GM21515 (cell line): Measurements from ENCODE around the gene GALNT13.
"Not testable (repeated sequence)": the region's sequence is repeated elsewhere in the genome, so short reads cannot be mapped to it uniquely, and the experiment has no call there.

ENCODE experiments used
- ATAC-seq: cut with Tn5 transposase; IDR thresholded peaks from one replicate; pipeline ENCODE4 v1.9.1; 2021; ENCODE audit not compliant: unreplicated experiment

GALNT13 gene

GRCh38 chr2:154459286-154459685 lies 587.6 kb downstream of the GALNT13 start:
- ATAC-seq, result no peak

- no peak for ATAC-seq
These were observed 590.9 kb downstream of the GALNT13 start for GRCh38 chr2:154462634-154463033.

- ATAC-seq, result no peak
These were observed 594.5 kb downstream of the GALNT13 start for GRCh38 chr2:154466226-154466625.

- ATAC-seq, result no peak
These were observed 598.7 kb downstream of the GALNT13 start for GRCh38 chr2:154470376-154470775.

GRCh38 chr2:154471492-154471891 lies 599.8 kb downstream of the GALNT13 start:
- ATAC-seq, result not testable (repeated sequence)

GRCh38 chr2:154477319-154477718 lies 605.6 kb downstream of the GALNT13 start:
- no peak for ATAC-seq

GRCh38 chr2:154480521-154480920 lies 608.8 kb downstream of the GALNT13 start:
- ATAC-seq, result no peak

GRCh38 chr2:154481336-154481735 lies 609.6 kb downstream of the GALNT13 start:
- ATAC-seq, result no peak

GRCh38 chr2:154484338-154485099 lies 612.8 kb downstream of the GALNT13 start:
- ATAC-seq, result no peak

GRCh38 chr2:154488801-154489200 lies 617.1 kb downstream of the GALNT13 start:
- ATAC-seq, result no peak

- ATAC-seq, result no peak
These were observed 617.6 kb downstream of the GALNT13 start for GRCh38 chr2:154489266-154489858.

- no peak for ATAC-seq
These were observed 618.8 kb downstream of the GALNT13 start for GRCh38 chr2:154490530-154490929.

GRCh38 chr2:154495455-154495868 lies 623.7 kb downstream of the GALNT13 start:
- ATAC-seq, result no peak

GRCh38 chr2:154497019-154497418 lies 625.3 kb downstream of the GALNT13 start:
- ATAC-seq, result no peak
